Astrocyte of the spinal cord (primary cell): ENCODE results near the gene CASKIN2.
"Not testable (repeated sequence)": the region's sequence is repeated elsewhere in the genome, so short reads cannot be mapped to it uniquely, and the experiment has no call there.

Experiments
- DNase-seq: peaks from one replicate; pipeline ENCODE4 v3.0.0; 2011; ENCODE audit warnings: low read depth, low spot score
- H3K4me3 ChIP-seq: 2 replicates; pipeline ENCODE4 v1.5.1; 2011; ENCODE audit warnings: low read depth, mild to moderate bottlenecking, low read length, moderate library complexity
- CTCF ChIP-seq: IDR thresholded peaks from 2 replicates; pipeline ENCODE4 v1.5.1; 2012; ENCODE audit warnings: low read depth, mild to moderate bottlenecking, low read length, inconsistent platforms
- in situ Hi-C: cut with HindIII; loops from 2 replicates; pipeline ENCODE4 v1.10.0; 2017; ENCODE audit warnings: low sequenced_read_pairs

CASKIN2 gene

GRCh38 chr17:75481194-75482068 lies 33.9 kb downstream of the CASKIN2 start:
- TF ChIP-seq CTCF, result no peak
- H3K4me3 ChIP-seq, result no peak overlapping the region
- in situ Hi-C loops, result no loop called here
- DNase-seq, result no peak

DNA sequence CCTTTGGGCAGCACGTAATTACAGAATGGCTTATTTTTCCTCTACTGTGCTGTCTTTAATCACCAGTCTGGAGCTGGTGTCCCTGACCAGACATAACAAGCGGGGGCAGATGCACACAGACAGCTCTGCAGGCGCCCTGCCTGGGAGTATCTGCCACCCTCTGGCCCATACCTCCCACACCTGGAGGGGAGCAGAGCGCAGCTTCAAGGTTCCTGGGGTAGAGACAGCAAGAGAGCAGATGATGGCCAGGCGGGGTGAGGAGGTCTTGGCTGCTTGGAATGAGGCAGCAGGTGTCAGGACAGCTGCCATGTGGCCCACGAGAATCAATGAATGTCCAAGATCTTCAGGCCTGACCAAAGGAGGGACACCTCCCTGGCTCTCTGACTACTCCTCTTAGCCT lies 35.1 kb downstream of the CASKIN2 start:
- no peak for DNase-seq
- H3K4me3 ChIP-seq, result no peak overlapping the region
- TF ChIP-seq CTCF, result no peak
- in situ Hi-C loops, result no loop called here

DNA sequence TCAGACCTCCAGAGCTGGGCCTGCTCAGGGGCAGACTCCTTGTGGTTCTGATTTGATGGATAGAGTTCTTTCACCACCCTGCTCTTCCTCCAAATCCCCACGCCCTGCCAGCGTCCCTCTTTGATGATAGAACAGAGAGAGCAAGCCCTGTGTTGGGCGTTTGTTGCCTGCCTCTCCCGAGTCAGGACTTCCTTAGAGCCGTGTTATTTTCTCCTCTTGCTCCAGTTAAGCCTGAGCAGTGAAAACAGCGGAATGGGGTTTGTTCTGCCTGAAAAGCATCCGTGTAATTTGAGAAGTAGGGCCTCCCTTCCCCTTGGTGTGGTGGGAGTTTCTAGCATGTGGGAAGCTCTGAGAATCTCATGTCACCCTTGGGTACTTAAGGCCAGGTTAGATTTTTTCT lies 36.8 kb downstream of the CASKIN2 start:
- H3K4me3 ChIP-seq, result no peak overlapping the region
- TF ChIP-seq CTCF, result no peak
- in situ Hi-C loops, result no loop called here
- DNase-seq, result peak; percentile 23

GRCh38 chr17:75477490-75477862 lies 37.9 kb downstream of the CASKIN2 start:
- DNase-seq, in situ Hi-C loops, H3K4me3 ChIP-seq: not testable (repeated sequence)

DNA sequence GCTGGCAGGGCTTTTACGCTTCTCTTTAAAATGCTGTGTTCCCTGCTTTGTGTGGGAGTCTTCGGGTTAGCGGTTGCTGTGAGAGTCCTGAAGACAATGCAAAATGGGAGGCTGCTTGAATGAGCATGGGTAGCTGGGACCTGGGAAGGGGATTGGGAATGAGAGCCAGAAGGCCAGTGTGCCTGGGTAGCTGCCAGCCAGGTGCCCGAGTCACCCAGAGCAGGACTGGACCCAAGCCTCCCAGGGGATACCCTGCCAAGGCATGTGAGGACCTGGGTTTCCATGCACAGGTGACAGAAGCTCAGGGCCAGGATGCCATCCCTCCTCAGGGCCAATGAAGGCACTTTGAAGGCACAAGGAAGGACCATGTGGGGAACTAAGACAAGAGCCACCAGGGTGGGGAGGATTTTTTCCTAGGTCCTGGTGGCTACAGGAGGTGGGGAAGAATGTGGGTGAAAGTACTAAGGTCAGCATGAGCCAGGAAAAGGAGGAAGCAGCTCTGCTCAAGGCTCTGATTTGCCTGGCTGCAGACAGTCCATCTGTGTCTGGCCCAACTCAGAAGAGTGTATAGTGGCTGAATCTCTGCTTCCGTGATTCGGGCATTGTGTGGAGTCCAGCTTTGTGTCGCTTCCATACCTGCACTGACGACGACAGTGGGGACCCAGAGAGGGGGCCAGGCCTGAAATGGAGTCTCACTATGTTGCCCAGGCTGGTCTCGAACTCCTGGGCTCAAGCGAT lies 38.4 kb downstream of the CASKIN2 start:
- no peak for TF ChIP-seq CTCF
- H3K4me3 ChIP-seq, result no peak overlapping the region
- in situ Hi-C loops, result no loop called here
- DNase-seq, result no peak

DNA sequence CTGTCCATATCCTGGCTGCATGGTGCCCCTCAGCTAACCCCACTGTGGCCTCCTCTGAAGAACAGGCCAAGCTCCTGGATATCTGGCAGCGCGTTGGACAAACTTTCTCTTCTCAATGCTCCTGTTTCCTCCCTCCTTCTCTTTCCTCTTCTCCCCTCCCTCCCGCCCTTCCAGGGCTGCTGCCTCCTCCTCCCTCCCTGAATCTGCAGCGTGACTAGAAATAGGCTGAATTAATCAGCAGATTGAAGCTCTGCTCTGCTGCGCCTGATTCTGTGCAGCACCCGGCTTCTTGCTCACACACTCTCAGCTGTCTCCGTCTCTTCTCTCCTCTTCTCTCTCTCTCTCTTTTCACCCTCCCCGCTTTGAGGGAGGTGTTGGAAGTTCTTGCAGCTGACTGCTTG lies 39.1 kb downstream of the CASKIN2 start:
- TF ChIP-seq CTCF, result no peak
- H3K4me3 ChIP-seq, result no peak overlapping the region
- DNase-seq, result peak; percentile 21
- in situ Hi-C loops, result no loop called here

- in situ Hi-C loops, result no loop called here
- DNase-seq, result no peak
- TF ChIP-seq CTCF, result no peak
- no peak overlapping the region for H3K4me3 ChIP-seq
Observed at GRCh38 chr17:75475851-75476250, 39.5 kb downstream of the CASKIN2 start.
